ENCODE measurements around the gene UGT1A8. TPM values are rescaled to one million over a fixed set of nuclear protein-coding genes. Genes with fewer than 3 reads are reported as not detected.
"Not testable (repeated sequence)": the region's sequence is repeated elsewhere in the genome, so short reads cannot be mapped to it uniquely, and the experiment has no call there.

The UGT1A8 gene
- polyA plus RNA-seq (2012; rRNA removed), result not detected in 2 replicates
- not detected in 2 replicates for polyA plus RNA-seq (2012; cell fraction: cytosol; rRNA removed)
- polyA plus RNA-seq (2012; cell fraction: nucleus; rRNA removed), result not detected in 2 replicates

DNA sequence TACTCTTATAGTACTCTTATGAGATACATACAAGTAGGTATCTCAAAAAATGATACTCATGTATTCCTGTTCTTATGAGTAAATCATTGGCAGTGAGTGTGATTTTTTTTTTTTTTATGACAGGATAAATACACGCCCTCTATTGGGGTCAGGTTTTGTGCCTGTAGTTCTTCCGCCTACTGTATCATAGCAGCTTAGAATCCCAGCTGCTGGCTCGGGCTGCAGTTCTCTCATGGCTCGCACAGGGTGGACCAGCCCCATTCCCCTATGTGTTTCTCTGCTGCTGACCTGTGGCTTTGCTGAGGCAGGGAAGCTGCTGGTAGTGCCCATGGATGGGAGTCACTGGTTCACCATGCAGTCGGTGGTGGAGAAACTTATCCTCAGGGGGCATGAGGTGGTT is at the start of gene UGT1A8:
Gene UGT1A8, plus strand, starts transcription at position 158 of the 400 bp plus-strand sequence. Its CDS starts 75 bp downstream, at position 233.
- DNase-seq; H3K9me3 ChIP-seq; POLR2A ChIA-PET; H3K9me2 ChIP-seq; H3K79me2 ChIP-seq (ENCODE audit: insufficient read depth); H3K4me1 ChIP-seq (ENCODE audit: control insufficient read depth in 1 of 2, insufficient read depth in 2 of 2, low read depth in 1 of 2, low read length in 1 of 2); H4K20me1 ChIP-seq (ENCODE audit: insufficient read depth); H3K9ac ChIP-seq; H3K4me3 ChIP-seq (ENCODE audit: low read depth in 2 of 2, low read length in 1 of 2); H3K27me3 ChIP-seq (ENCODE audit: insufficient read depth); H3K36me3 ChIP-seq (replicated peaks in 1 of 2; ENCODE audit: control insufficient read depth in 1 of 2, insufficient read depth in 2 of 2, low read length in 1 of 2); H2AFZ ChIP-seq (ENCODE audit: low read depth); H3K27ac ChIP-seq (ENCODE audit: low read depth in 2 of 2, low read length in 1 of 2); H3K4me2 ChIP-seq; H3F3A ChIP-seq (replicated peaks; ENCODE audit: insufficient read depth): not testable (repeated sequence)
- 61% methylated on average over 5 of the region's 5 CpGs for WGBS (ENCODE audit: low lambda C conversion rate)
- CTCF ChIA-PET, result interaction anchor here (0.8 kb wide), 1 partner anchor 162 kb away, joined by 3 read pairs; no protein-coding TSS in a partner anchor

GRCh38 chr2:233571001-233571400 is 46.4 kb upstream of the UGT1A8 start:
- 54% methylated on average over 1 of the region's 1 CpG for WGBS (ENCODE audit: low lambda C conversion rate)
- CTCF ChIA-PET, result no interaction called here

DNA sequence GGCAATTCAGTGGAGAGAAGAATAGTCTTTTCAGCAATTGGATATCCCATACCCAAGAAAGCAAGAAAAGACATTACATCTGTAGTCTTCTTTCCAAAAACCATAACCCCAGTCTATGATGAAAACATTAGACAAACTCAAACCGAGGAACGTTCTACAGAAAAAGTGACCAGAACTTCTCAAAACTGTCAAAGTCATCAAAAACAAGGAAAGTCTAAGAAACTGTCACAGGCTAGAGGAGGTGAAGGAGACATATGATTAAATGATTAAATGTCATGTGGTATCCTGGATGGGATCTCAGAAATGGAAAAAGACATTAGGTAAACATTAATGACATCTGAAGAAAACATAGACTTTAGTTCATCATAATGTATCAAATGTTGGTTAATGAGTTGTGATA is 46.0 kb upstream of the UGT1A8 start:
- POLR2A ChIA-PET, result no interaction called here
- CTCF ChIA-PET, result no interaction called here
- no peak overlapping the region for H2AFZ ChIP-seq (ENCODE audit: low read depth)
- 65% methylated on average over 2 of the region's 2 CpGs for WGBS (ENCODE audit: low lambda C conversion rate)
- H3K27me3 ChIP-seq (ENCODE audit: insufficient read depth), result no peaks in the 10 kb centered on the region
- peaks cover 5% of the 10 kb centered on the region for H3F3A ChIP-seq (replicated peaks; ENCODE audit: insufficient read depth)
- no peak overlapping the region for H3K4me2 ChIP-seq
- H3K9me2 ChIP-seq, result no peaks in the 10 kb centered on the region
- H4K20me1 ChIP-seq (ENCODE audit: insufficient read depth), result no peaks in the 10 kb centered on the region
- no peaks in the 10 kb centered on the region for H3K9me3 ChIP-seq
- no peak overlapping the region for H3K9ac ChIP-seq
- no peaks in the 10 kb centered on the region for H3K4me1 ChIP-seq (ENCODE audit: control insufficient read depth in 1 of 2, insufficient read depth in 2 of 2, low read depth in 1 of 2, low read length in 1 of 2)
- no peak for TF ChIP-seq RXRA (IDR thresholded peaks at IDR 0.05; ENCODE audit: borderline replicate concordance, low read depth)
- H3K4me3 ChIP-seq (ENCODE audit: low read depth in 2 of 2, low read length in 1 of 2), result no peak overlapping the region
- H3K79me2 ChIP-seq (ENCODE audit: insufficient read depth), result peaks cover 1% of the 10 kb centered on the region; the same call in 1 of the 2 replicates
- H3K27ac ChIP-seq (ENCODE audit: low read depth in 2 of 2, low read length in 1 of 2), result no peak overlapping the region
- no peaks in the 10 kb centered on the region for H3K36me3 ChIP-seq (replicated peaks in 1 of 2; ENCODE audit: control insufficient read depth in 1 of 2, insufficient read depth in 2 of 2, low read length in 1 of 2)
- DNase-seq, result no peak

More at GRCh38 chr2:233571001-233571400, 46.4 kb upstream of the UGT1A8 start:
- Histone ChIP-seq H4K20me1 (ENCODE audit: insufficient read depth) (no peaks in the 10 kb centered on the region), H3K27me3 (ENCODE audit: insufficient read depth) (no peaks in the 10 kb centered on the region), H2AFZ (ENCODE audit: low read depth) (no peak overlapping the region), H3K9me2 (no peaks in the 10 kb centered on the region), H3K27ac (ENCODE audit: low read depth in 2 of 2, low read length in 1 of 2) (no peak overlapping the region), H3K4me2 (no peak overlapping the region), H3K4me3 (ENCODE audit: low read depth in 2 of 2, low read length in 1 of 2) (no peak overlapping the region), H3K9me3 (no peaks in the 10 kb centered on the region), H3K79me2 (ENCODE audit: insufficient read depth) (peaks cover 6% of the 10 kb centered on the region; the same call in 1 of the 2 replicates), H3K4me1 (ENCODE audit: control insufficient read depth in 1 of 2, insufficient read depth in 2 of 2, low read depth in 1 of 2, low read length in 1 of 2) (no peaks in the 10 kb centered on the region), H3F3A (replicated peaks; ENCODE audit: insufficient read depth) (peaks cover 5% of the 10 kb centered on the region), H3K9ac (no peak overlapping the region), H3K36me3 (replicated peaks in 1 of 2; ENCODE audit: control insufficient read depth in 1 of 2, insufficient read depth in 2 of 2, low read length in 1 of 2) (no peaks in the 10 kb centered on the region)
- TF ChIP-seq USF1 (IDR thresholded peaks at IDR 0.05; ENCODE audit: borderline replicate concordance, low read depth) (no peak), SMC3 (IDR thresholded peaks at IDR 0.05; ENCODE audit: low read depth, low read length) (no peak), FOSL2 (IDR thresholded peaks at IDR 0.05; ENCODE audit: borderline replicate concordance, low read depth) (no peak), MEF2A (IDR thresholded peaks at IDR 0.05; ENCODE audit: borderline replicate concordance, low read depth) (no peak), MAX (IDR thresholded peaks at IDR 0.05; ENCODE audit: low read depth) (no peak), RCOR1 (IDR thresholded peaks at IDR 0.05; ENCODE audit: low read length) (no peak), TEAD4 (IDR thresholded peaks at IDR 0.05; ENCODE audit: borderline replicate concordance, insufficient read depth) (no peak), ELF1 (IDR thresholded peaks at IDR 0.05) (no peak), TAF1 (IDR thresholded peaks at IDR 0.05; ENCODE audit: borderline replicate concordance, low read depth, low read length) (no peak), EZH2phosphoT487 (IDR thresholded peaks at IDR 0.05; ENCODE audit: borderline replicate concordance, low read depth) (no peak), EP300 (IDR thresholded peaks at IDR 0.05; ENCODE audit: borderline replicate concordance in 1 of 2, low read depth in 1 of 2, low read length in 1 of 2) (no peak)
- no peak for DNase-seq
- POLR2A ChIA-PET, result no interaction called here

All from SK-N-SH (cell line).